ENCODE measurements around the gene PSTPIP1.
A peak's percentile ranks its signal among the peaks of the same experiment; 100 is the strongest.

The PSTPIP1 gene

DNA sequence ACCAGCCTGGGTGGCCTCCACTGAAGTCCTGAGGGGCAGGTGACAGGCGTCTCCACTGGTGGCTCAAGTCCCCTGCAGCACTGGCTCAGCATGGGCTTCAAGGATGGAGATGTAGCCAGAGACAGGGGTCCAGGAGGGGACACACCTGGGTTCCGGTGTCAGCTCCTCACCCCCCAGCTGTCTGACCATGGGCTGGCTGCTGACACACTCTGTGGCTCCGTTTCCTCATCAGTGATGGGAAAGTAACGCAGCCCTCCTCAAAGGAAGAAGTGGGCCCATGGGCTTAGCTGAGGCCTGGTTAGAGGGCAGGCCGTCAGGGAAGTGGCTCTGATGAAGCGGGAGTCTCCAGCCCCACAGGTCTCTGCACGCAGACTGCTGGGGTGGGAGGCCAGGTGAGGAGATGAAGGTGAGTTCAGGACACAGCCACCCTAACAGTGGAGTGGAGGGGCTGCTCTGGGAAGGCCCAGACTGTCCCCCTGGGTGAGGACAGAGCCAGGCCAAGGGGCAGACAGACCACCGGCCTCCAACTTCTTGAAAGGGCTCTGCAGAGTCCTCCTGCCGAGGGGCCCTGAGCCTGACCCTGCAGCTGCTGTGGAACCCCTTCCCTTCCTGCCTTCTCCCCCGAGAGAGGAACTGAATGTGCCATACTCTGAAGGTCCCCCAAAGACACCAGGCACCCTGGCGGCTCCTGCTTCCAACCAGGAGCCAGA lies 24.0 kb downstream of the PSTPIP1 start:
- no peak for DNase-seq (ENCODE audit: low read depth in 2 of 2)

DNA sequence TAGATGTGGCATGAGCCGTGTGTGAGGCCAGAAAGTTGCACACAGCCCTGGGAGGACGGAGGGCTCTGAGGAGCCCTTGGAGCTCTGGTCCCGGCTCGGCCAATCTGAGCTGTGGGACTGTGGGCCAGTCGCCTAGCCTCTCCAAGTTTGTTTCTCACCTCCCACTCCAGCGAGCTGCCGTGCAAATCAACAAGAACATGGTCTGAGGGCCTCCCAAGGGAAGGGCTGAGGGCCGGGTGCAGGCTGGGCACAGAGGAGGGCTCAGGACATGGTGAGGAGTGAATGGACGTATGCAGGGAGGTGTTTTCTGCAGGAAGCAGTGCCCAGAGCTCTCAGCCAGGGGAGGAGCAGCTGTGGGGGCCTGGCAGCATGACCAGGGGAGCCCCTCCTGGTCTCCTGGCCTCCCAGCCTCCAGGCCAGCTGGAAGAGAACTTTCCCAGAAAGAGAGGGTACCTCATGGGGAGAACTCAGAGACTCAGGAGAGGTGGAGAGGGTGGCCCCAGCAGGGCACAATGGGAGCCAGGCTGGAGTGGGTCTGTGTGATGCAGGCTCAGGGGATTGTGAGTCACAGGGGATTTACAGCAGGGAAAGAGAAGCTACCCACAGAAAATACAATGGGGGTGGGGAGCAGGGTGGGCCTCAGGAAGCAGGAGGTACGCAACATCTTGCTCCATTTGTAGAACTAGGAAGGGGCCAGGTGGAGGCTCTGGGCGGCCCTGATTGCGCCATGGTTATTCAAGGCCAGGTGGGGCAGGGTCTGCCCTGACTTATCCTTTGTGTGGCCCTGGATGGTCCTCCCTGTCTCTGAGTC lies 24.8 kb downstream of the PSTPIP1 start:
- DNase-seq (ENCODE audit: low read depth in 2 of 2), result peak; percentile 44 to 46

DNA sequence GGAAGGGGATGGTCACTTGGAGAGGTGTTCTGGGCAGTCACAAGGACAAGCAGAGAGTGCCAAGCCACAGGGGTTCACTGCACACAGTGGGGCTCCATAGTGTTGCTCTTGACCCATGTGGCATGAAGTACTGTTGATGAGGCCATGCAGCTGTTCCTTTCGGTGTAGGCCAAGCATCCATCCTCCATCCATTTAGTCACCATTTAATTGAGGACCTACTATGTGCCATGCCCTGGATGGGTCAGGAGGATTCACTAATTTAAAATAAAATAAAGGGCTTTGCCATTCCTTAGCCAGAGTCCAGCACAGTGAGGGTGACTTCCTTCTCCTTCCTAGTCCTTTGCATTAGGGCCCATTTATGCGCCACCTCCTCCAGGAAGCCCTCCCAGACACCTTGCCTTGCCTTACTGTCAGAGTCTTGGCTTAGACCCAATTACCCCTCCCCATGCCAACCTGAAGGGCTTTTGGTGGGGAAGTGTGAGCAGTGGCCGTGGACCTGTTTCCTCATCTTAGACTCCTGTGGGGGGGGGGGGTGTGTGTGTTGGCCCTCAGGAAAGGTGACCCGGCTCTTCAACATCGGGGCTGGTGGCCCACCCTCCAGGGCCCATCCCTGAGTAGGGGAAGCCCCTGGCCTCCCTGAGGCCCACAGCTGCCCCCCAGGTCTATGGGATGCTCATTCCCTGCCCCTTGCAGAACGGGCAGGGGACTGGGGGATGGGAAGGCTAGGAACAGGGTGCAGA lies 25.6 kb downstream of the PSTPIP1 start:
- no peak for DNase-seq (ENCODE audit: low read depth in 2 of 2)

DNA sequence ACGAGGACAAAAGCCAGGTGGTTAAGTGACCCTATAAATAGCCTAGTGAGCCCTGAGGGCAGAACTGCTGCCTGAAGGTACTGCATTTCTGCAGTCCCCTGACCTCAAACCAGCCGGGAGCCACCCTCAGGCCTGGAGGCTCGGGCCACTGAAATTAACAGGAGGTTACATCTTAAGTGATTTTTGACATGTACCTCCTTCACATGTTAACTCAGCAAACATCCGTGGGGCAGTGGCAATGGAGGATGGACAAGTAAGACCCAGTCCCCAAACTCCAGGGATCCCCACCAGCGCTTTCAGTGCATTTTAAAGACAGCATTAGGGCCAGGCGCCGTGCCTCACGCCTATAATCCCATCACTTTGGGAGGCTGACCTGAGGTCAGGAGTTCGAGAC lies 26.2 kb downstream of the PSTPIP1 start:
- DNase-seq (ENCODE audit: low read depth in 2 of 2), result no peak

DNA sequence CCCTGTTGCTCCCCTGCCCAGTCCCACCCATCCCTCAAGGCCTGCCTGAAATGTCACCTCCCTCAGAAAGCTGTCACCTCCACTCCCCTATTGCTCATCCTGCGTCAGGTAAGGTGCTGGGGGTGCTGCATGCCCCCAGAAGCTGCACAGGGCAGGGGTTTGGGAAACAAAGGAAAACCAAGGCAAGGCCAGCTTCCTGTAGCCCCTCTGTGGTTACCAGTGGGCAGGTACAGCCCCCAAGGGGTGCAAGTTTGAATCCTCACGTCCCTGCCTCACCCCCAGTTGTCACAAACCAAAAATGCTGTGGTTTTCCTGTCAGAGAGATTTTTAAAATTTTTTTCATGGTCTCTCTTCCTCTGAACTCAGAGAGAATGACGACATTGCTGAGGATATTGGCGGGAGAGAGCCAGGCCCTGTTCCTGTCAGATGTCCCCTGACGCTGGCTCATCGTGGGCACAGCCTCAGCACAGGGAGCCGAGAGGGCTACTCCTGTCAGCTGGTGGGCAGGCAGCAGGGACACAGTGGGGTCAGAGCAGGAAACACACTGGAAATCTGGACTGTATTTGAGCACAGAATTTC lies 27.0 kb downstream of the PSTPIP1 start:
- peak; percentile 32 to 42 for DNase-seq (ENCODE audit: low read depth in 2 of 2)

DNA sequence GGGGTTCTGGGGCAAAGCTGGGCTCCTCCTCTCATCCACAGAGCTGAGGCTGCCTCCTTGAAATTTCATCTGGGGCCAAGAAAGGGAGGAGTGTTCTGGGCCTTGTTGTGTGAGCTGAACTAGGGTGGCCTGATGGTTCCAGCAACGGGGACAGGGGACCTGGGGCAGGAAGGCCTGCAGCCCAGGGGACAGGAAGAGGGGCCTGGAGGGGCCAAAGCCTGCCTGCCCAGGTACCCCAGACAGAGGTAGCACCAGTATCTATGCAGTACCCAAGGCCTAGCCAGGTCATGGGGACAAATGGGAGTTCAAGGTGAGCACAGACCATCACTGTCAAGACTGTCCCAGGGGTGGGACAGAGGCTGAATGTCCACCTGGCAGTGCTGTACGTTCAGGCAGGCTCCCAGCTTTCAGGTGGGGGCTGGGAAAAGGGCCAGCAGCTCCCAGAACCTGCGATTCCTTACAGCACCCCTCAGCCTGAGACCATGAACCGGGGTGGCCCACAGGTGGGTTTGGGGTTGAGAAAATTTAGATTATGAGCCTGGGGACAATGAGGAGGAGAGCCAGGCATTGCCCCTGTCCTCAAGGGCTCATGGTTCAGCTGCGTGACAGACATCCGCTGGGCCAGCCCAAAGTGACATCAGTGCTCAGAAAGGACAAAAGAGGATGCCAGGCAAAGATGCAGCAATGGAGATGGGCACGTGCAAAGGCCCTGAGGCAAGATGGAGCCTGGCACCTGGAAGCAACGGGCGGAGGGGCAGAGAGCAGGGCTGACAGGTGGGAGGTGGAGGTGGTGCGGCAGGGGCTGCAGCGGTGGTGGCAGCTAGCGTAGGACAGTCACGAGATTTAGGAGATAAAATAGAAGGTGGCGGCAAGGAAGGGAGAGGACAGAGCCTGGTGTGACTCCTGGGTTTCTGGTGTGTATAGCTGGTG lies 28.0 kb downstream of the PSTPIP1 start:
- no peak for DNase-seq (ENCODE audit: low read depth in 2 of 2)

DNA sequence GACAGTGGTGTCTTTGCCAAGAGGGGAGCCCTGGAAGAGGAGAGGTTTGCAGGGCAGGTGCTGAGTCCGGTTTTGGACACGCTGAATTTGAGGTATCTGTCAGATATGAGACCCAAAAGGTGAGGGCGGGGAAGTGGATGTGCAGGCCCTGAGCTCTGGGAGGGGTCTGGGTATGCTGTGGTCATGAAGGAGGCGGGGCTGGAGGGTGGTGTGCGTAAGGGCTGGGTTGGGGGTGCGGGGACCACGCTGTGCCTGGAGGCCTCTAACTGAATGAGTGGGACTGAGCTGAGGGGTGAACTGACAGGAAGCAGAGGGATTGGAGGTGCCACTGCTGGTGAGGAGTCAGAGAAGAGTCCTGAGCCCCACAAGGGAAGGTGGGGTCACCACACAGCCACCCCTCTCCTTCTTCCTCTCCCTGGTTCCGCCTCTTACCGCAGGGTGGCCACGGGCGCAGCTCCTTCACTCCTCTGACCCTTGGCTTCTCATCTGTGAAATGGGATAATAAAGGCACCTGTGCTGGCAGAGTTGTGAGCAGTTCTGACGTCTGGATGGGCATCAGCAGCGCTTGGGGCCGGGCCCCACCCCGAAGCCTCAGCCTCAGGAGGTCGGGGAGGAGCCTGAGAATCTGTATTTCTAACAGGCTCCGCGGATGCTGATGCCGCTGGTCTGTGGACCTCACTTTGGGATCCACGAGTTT lies 28.8 kb downstream of the PSTPIP1 start:
- no peak for DNase-seq (ENCODE audit: low read depth in 2 of 2)

DNA sequence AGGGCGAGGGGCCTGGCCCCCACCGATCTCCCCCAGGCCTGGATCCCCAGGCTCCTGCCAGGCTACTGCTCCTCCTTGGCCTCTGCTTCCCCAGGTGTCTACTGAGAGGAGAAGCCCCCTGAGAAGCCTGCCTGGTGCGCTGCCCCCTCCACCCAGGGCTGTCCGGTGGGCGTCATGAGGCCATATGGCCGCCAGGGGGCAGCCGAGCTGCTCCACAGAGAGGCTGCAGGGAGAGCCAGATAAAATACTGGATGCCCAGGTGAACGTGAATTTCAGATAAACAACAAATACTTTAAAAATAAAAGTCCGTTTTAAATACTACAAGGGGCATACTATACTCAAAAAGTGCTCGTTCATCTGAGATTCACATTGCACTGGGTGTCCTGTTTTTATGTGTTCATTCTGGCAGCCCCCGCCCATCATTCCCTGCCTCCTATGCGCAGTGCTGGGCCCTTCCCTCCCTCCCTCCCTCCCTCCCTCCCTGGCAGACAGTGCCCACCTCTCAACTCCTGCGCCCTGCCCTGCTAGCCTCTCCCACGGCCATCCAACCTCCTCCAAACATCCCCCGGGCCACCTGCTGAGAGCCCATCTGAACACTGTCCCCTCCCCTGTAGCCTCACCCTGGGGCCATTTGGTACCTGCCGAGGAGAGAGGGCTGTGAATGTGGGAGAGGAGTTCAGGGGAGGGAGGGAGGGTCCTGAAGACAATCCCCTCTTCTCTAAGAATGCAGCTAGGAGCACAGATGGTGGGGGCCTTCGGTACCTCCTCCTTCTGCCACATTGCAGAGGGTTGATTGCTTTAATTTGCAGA lies 29.6 kb downstream of the PSTPIP1 start:
- DNase-seq (ENCODE audit: low read depth in 2 of 2), result peak; percentile 65 to 66

DNA sequence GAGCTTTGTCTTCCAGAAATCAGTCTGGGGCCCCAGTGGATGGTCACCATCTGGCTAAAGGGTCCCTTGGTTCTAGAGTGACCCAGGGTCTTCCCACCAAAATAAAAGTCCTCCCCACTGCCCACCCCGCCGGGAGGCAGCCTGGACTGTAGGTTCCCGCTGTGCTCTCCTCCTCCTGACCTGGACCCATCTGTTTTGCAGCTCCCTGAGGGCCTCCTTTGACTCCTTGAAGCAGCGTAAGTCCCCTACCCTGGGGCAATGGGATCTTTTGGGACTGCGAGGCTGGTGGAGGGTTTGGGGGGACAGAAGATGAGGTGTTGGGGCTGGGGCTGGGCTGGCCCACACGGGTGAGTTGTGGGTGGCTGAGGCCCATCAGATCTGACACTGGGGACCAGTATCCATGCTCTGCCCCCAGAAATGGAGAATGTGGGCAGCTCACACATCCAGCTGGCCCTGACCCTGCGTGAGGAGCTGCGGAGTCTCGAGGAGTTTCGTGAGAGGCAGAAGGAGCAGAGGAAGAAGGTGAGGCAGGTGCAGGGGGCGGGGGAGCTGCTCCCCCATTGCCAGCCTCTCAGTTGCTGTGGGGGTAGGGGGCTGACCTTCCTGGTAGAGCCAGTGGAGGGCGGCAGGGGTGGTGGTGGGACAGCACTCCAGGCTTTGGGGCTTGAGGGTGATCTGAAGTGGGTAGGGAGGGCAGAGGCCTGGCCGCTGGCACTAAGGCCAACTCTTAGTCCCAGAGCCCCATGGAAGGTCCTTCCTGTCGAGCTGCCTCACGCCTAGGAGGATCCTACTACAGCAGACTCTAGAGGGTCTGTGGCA lies 30.4 kb downstream of the PSTPIP1 start:
- DNase-seq (ENCODE audit: low read depth in 2 of 2), result no peak

DNA sequence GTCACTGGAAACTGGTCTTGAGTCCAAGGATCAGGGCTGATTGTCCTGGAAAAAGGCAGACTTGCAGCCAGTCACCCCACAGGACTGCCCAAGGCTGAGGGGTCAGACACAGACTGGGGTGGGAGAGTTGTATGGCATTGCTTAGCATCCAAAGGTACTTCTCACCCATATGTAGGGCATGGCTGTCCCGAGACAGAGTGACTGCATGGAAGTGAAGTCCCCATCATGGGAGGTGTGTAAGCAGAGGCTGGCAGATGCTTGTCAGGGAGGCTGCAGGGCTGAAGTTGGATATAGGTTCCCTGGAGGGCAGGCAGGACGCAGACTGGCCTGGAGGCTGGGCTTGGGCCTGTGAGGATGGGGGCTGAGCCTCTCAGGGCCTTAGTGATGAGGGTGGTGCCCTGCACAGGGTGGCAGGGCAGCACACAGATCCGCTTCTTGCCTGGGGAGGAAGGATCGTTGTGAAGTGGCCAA lies 31.1 kb downstream of the PSTPIP1 start:
- DNase-seq (ENCODE audit: low read depth in 2 of 2), result no peak

DNA sequence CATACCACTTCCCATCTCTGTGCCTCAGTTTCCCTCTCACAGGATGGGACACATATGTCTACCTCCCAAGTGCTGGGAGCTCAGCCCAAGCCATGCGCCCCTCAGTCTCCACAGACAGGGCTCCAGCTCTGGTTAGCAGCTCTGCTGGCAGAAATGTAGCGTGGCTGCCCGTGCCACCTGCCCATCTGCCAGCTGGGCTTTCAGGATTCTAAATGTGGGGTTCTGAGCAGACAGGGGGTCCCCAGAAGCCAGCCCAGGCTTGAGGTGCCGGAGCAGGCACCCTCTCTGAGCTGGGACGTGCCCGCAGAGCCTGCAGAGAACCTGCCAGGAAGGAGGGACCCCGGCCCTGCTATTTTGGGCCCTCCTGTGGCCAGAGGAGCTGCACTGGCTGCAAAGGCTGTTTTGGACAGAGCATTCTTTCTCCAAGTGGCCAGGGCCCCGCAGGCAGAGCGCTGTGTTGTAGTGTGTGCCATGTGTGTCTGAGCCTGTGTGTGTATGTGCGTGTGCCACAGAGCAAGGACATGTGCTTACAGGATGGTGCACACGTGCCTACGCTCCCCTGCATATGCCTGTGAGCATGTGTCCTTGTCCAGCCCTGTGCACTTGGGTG lies 31.7 kb downstream of the PSTPIP1 start:
- DNase-seq (ENCODE audit: low read depth in 2 of 2), result no peak

DNA sequence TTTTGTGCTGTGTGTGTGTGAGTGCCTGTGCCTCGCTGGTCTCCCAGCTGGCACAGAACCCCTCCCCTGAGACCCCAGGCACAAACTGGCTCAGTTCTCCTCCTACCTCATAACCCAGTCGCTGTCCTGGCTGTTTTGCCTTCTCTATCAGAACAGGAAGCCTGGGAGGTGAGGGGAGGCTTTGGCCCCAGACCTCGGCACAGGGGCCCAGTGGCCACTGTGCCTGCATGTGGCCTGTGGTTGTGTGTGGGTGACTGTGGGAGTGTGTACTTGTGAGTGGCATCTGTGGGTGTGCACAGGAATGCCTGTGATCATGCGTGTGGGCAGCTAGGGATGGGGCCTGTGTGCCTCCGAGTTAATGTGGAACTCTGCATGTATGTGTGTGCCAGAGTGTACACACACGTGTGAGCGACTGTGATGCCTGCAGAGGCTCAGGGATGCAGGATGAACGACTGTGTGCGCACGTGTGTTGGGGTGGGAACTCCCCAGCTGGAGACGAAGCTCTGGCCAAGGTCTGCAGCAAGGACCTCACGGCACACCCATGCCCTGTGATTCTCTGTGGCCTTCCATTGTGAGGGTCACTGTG lies 32.3 kb downstream of the PSTPIP1 start:
- DNase-seq (ENCODE audit: low read depth in 2 of 2), result no peak

DNA sequence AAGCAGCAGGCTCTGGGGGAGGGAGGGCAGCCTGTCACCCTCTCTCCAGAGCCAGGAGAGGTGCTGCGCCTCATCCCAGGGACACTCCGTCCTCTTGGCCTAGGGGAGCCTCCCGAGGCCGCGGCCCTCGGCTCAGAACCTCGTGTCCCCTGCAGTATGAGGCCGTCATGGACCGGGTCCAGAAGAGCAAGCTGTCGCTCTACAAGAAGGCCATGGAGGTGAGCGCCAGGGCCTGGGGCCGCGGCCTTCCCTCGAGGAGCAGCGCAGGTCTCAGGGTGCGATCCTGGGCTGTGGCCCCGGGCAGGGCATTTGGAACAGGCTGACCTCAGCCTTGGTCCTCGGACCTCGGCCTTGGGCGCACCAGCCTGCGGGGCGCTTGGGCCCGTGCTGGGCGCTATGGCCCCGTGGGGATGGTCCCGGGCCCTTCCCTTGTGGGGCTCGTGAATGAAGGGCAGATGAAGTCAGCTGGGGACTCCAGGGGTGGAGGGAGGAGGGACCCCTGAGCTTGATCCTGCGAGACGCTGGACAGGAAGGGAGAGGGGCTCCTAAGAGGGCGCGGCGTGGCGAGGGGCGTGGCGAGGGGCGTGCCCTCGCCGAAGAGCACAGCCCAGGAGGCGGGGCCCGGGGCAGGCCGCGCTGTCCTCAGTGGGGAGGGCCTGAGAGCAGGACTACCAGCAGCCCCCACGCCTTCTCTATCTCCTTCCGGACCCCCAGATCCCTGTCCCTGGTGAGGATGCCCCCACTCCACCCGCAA lies 32.9 kb downstream of the PSTPIP1 start:
- no peak for DNase-seq (ENCODE audit: low read depth in 2 of 2)

DNA sequence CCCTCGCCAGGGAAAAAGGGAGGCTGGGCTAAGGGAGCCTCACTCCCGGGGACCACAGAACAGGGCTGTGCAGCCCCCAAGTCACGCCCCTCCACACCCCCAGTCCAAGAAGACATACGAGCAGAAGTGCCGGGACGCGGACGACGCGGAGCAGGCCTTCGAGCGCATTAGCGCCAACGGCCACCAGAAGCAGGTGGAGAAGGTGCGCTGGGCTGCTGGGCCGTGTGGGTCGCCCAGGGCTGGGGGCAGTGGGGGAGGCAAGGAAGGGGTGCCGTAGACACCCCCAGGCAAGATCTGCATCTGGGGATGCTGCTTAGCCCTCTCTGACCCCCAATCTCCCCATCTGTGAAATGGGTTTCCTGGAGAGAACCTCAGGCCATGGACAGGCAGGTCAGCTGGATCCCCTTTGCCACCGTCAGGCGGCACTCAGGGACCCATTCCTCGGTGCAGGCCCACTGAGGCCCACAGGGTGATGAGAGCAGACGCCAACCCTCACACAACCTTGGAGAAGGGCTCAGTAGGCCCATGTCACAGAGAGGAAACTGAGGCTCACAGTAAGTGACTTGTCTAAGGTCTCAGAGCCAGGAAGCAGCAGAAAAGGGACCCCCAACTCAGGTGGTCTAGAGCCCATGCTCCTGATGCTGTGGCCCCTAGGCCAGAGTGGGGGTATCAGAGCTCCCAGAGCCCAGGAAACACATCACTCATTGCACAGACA lies 33.7 kb downstream of the PSTPIP1 start:
- DNase-seq (ENCODE audit: low read depth in 2 of 2), result no peak

DNA sequence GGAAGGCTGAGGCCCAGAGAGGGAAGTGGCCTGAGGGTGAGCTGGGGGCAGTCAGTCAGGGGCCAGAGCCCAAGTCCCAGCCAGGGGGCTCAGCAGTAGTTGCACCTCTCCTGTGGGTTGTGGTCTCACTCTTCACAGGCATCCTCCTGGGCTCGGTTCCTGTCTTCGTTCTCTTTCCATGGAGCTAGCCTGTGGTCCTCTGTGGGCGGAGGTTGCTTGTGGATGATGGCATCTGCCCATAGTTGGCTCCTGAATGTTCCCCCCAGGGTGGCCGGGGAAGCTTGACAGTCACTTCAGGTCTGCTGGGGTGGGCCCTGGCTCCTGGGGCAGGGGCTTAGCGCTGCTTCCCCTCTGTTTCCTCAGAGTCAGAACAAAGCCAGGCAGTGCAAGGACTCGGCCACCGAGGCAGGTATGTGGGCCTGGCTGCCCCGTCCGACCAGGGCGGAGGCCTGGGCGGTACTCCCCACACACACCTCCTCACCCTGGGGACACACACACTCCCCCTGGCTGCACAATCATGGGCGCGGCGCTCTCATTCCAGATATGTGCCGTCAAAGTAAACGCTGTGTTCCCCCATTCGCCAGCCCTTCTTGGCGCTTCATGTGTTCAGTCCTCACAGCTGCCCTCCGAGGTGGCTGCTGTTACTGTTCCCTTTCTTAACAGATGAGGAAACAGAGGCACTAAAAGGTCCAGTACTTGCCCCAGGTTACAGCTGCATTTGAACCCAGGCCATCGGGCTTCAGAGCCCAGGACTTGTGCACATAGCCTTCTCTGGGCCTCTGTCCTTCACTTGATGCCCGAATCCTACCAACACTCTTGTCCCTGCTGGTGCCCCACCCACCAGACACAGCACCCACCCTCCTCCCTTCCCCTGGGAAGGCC lies 34.5 kb downstream of the PSTPIP1 start:
- no peak for DNase-seq (ENCODE audit: low read depth in 2 of 2)
